22Rv1 (cell line): ENCODE results near the gene TET2.

Source experiments
- CTCF ChIP-seq: fragments of 450-650 bp; IDR thresholded peaks from 2 replicates; pipeline ENCODE4 v1.5.1; 2017; ENCODE audit warnings: mild to moderate bottlenecking
- ZFX ChIP-seq: fragments of 450-650 bp; IDR thresholded peaks from 2 replicates; pipeline ENCODE4 v1.6.1; 2017; ENCODE audit warnings: antibody characterized with exemption, borderline replicate concordance

DNA sequence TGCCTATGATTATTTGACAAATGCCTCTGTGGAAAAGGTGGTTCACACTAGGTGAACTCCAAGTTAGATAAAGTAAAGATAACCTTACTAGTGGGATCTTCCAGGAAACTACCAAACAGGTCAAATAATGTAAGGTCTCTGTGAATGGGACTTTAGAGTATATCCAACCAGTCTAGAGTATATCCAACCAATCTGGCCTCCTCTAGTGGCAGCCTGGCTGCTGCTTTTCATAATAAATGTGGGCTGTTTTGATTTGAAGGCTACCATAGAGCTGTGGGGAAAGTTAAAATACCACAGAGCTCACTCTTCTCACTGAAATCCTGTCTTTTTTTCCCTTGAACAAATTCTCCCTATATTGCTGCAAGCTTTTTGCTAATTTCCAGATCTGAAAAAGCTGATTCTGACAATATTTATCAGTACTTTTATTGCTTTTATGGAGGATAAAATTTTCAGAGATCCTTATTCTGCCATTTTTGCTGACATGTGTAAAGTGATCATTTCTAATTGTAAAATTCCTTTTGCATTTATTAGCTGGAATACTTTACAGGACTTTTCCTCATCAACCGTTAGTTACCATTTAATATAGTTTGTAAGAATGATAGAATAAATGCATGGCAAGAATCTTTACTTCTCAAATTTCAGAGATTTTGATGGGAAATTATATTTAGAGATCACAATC, 111.3 kb downstream of the TET2 start:
- TF ChIP-seq CTCF (no peak), ZFX (no peak)
